PFSK-1 (cell line): Measurements from ENCODE around the gene LY6G6C.

Experiments used
- FOXP2 ChIP-seq: optimal IDR thresholded peaks from 2 replicates; pipeline ENCODE3; 2011; ENCODE audit warnings: borderline replicate concordance, control low read depth, inconsistent platforms; ENCODE audit not compliant: insufficient read depth; ENCODE audit errors: extremely low read length, extremely low read depth
- POLR2AphosphoS5 ChIP-seq: IDR thresholded peaks from 2 replicates; pipeline ENCODE4 v1.6.1; 2012; ENCODE audit warnings: low read depth, mild to moderate bottlenecking, control low read depth, low read length, moderate library complexity
- REST ChIP-seq, 2 experiments: IDR thresholded peaks; 2 replicates each; pipeline versions ENCODE4 v1.6.1 to v1.8.0; 2011 to 2012; ENCODE audit warnings: low read depth in 2 of 2, low read length in 2 of 2, control low read depth in 1 of 2, inconsistent platforms in 1 of 2, mild to moderate bottlenecking in 1 of 2, moderate library complexity in 1 of 2; ENCODE audit not compliant: insufficient read depth in 1 of 2
- SIN3A ChIP-seq: IDR thresholded peaks from 2 replicates; pipeline ENCODE4 v1.6.1; 2012; ENCODE audit warnings: mild to moderate bottlenecking, low read length, moderate library complexity, borderline replicate concordance; ENCODE audit not compliant: insufficient read depth
- TAF1 ChIP-seq: IDR thresholded peaks from 2 replicates; pipeline ENCODE4 v1.6.1; 2012; ENCODE audit warnings: low read length, control low read depth, borderline replicate concordance; ENCODE audit not compliant: insufficient read depth

DNA sequence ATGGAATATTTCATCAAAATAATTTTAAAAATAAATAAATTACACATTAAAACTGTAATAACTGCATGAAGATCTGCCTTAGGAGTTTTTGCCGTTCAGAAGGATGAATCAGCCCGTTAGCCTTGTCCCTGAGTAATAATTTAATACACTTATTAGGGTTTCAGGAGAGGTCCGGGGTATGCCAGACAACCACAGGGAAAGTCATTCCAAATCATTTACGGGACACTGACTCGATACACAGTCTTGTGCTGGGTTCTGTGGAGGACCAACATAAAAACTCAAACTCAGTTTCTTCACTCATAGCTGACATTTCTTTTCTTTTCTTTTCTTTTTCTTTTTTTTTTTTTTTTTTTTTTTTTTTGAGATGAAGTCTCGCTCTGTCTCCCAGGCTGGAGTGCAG, 15.6 kb downstream of the LY6G6C start:
- TF ChIP-seq POLR2AphosphoS5 (no peak), TAF1 (no peak), SIN3A (no peak), FOXP2 (no peak), REST (IDR thresholded peaks at IDR 0.05; ENCODE audit: insufficient read depth in 1 of 2, low read depth in 2 of 2, low read length in 2 of 2) (no peak)
